ENCODE results near the gene STATH.
"Not testable (repeated sequence)": the region's sequence is repeated elsewhere in the genome, so short reads cannot be mapped to it uniquely, and the experiment has no call there.

The STATH gene

DNA sequence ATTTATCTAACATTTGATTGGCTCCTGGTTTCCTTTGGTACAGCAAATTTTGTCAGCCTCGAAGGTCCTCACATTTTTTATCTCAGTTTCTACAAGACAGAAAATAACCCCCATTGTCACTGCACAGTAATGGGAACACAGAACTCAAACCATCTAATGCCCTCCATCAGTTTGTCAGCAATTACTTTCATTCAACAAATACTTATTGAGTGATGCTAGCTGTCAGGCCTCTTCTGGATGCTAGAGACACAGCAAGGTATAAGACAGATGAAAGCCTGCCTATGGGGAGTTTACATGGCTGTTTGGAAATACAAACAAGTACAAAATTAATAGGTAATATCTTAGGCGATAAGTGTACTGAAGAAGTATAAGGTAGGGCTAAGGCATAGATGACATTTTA lies 27.5 kb downstream of the STATH start:
- H3K27me3 ChIP-seq (ENCODE audit: insufficient read depth, insufficient read length), result no peaks in the 10 kb centered on the region
- H3K9ac ChIP-seq (ENCODE audit: insufficient read length, low read depth), result no peak overlapping the region
- no peaks in the 10 kb centered on the region for H3K4me1 ChIP-seq (ENCODE audit: insufficient read depth, insufficient read length)
- no peak overlapping the region for H3K4me3 ChIP-seq (ENCODE audit: insufficient read length, low read depth)
- TF ChIP-seq ZNF274 (IDR thresholded peaks at IDR 0.05; ENCODE audit: low read depth, low read length) (no peak), SUZ12 (IDR thresholded peaks at IDR 0.05; ENCODE audit: extremely low read depth, insufficient read depth, insufficient read length) (no peak), YY1 (IDR thresholded peaks at IDR 0.05; ENCODE audit: insufficient read depth, insufficient read length) (no peak)
- no peaks in the 10 kb centered on the region; the same call in 1 of the 2 replicates for H3K9me3 ChIP-seq (ENCODE audit: insufficient read depth, low read length)
- no peaks in the 10 kb centered on the region for H3K36me3 ChIP-seq (ENCODE audit: insufficient read depth, insufficient read length, low read length)
- no peak for DNase-seq (ENCODE audit: low read depth, low spot score)

DNA sequence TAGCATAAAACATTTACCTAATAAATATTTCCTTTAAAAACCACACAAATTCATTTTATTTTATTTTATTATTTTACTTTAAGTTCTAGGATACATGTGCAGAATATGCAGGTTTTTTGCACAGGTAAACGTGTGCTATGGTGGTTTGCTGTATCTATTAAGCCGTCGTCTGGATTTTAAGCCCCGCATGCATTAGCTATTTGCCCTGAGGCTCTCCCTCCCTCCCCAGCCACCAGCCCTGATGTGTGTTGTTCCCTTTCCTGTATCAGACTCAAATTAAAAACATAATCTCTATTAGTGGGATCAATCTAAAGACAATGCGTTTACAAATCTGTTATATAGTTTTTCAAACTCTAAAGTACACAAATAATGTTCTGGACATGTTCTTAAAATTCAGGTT lies 31.2 kb downstream of the STATH start:
- H3K9me3 ChIP-seq (ENCODE audit: insufficient read depth, low read length), result no peaks in the 10 kb centered on the region
- no peak overlapping the region for H3K4me3 ChIP-seq (ENCODE audit: insufficient read length, low read depth)
- H3K9ac ChIP-seq (ENCODE audit: insufficient read length, low read depth), result no peak overlapping the region
- no peaks in the 10 kb centered on the region for H3K27me3 ChIP-seq (ENCODE audit: insufficient read depth, insufficient read length)
- no peaks in the 10 kb centered on the region for H3K36me3 ChIP-seq (ENCODE audit: insufficient read depth, insufficient read length, low read length)
- DNase-seq (ENCODE audit: low read depth, low spot score), result no peak
- no peaks in the 10 kb centered on the region for H3K4me1 ChIP-seq (ENCODE audit: insufficient read depth, insufficient read length)
- TF ChIP-seq YY1 (IDR thresholded peaks at IDR 0.05; ENCODE audit: insufficient read depth, insufficient read length) (no peak), ZNF274 (IDR thresholded peaks at IDR 0.05; ENCODE audit: low read depth, low read length) (no peak), SUZ12 (IDR thresholded peaks at IDR 0.05; ENCODE audit: extremely low read depth, insufficient read depth, insufficient read length) (no peak)

DNA sequence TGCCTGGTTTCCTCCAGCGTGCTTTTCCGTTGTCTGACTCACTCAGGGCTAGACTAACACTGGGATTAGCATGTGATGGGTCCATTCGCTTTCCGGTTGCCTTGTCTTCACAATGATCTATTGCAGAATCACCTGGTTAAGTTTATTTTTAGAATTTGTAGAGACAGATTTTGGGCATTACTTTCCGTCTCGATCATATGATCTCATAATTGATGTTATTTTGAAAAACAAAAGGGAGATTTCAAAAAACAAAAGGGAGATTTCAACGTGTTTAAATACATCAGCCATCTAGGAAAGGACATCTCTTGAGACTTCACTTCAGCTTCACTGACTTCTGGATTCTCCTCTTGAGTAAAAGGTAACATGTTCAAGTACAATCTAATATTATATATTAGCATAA lies 32.4 kb downstream of the STATH start, which contains the start of gene HTN3:
TSS of gene HTN3 (plus strand) at position 301 of the 400 bp plus-strand sequence. CDS start 2,282 bp downstream, outside the sequence.
- H3K27me3 ChIP-seq (ENCODE audit: insufficient read depth, insufficient read length); DNase-seq (ENCODE audit: low read depth, low spot score); H3K4me1 ChIP-seq (ENCODE audit: insufficient read depth, insufficient read length); H3K9me3 ChIP-seq (ENCODE audit: insufficient read depth, low read length); H3K4me3 ChIP-seq (ENCODE audit: insufficient read length, low read depth); H3K9ac ChIP-seq (ENCODE audit: insufficient read length, low read depth); H3K36me3 ChIP-seq (ENCODE audit: insufficient read depth, insufficient read length, low read length): not testable (repeated sequence)

DNA sequence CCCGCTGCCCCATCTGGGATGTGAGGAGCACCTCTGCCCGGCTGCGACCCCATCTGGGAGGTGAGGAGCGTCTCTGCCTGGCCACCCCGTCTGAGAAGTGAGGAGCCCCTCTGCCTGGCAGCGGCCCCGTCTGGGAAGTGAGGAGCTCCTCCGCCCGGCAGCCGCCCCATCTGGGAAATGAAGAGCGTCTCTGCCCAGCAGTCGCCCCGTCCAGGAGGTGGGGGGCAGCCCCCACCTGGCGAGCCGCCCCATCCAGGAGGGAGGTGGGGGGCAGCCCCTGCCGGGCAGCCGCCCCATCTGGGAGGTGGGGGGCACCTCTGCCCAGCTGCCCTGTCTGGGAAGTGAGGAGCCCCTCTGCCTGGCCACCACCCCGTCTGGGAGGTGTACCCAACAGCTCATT lies 41.8 kb downstream of the STATH start:
- DNase-seq (ENCODE audit: low read depth, low spot score); H3K4me1 ChIP-seq (ENCODE audit: insufficient read depth, insufficient read length); H3K36me3 ChIP-seq (ENCODE audit: insufficient read depth, insufficient read length, low read length); H3K9me3 ChIP-seq (ENCODE audit: insufficient read depth, low read length); H3K4me3 ChIP-seq (ENCODE audit: insufficient read length, low read depth); H3K27me3 ChIP-seq (ENCODE audit: insufficient read depth, insufficient read length); H3K9ac ChIP-seq (ENCODE audit: insufficient read length, low read depth): not testable (repeated sequence)

DNA sequence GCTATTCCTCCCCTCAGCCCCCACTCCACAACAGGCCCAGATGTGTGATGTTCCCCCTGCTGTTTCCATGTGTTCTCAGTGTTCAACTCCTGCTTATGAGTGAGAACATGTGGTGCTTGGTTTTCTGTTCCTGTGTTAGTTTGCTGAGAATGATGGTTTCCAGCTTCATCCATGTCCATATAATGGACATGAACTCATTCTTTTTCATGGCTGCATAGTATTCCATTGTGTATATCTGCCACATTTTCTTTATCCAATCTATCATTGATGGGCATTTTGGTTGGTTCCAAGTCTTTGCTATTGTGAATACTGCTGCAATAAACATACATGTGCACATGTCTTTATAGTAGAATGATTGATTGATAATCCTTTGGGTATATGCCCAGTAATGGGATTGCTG lies 44.2 kb downstream of the STATH start:
- not testable (repeated sequence) for H3K9ac ChIP-seq (ENCODE audit: insufficient read length, low read depth); H3K27me3 ChIP-seq (ENCODE audit: insufficient read depth, insufficient read length); H3K36me3 ChIP-seq (ENCODE audit: insufficient read depth, insufficient read length, low read length); H3K4me3 ChIP-seq (ENCODE audit: insufficient read length, low read depth); H3K9me3 ChIP-seq (ENCODE audit: insufficient read depth, low read length); DNase-seq (ENCODE audit: low read depth, low spot score); H3K4me1 ChIP-seq (ENCODE audit: insufficient read depth, insufficient read length)

DNA sequence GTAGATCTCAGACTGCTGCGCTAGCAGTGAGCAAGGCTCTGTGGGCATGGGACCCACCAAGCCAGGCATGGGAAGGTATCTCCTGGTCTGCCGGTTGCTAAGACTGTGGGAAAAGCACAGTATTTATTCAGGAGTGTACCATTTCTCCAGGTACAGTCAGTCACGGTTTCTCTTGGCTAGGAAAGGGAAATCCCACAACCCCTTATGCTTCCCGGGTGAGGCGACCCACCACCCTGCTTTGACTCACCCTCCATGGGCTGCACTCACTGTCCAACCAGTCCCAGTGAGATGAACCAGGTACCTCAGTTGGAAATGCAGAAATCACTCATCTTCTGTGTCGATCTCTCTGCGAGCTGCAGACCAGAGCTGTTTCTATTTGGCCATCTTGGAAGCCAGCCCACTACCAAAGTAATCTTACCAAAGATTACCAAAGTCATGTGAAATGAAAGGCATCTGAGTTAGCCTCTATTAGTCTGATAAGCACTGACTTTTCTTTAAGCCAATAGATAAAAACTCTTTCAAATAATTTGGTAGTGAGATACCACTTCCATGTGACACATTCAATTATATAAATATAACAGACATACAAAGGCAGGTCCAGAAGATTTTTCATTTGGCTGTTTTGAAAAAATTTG lies 46.0 kb downstream of the STATH start:
- H3K9me3 ChIP-seq (ENCODE audit: insufficient read depth, low read length), result no peaks in the 10 kb centered on the region
- no peak for DNase-seq (ENCODE audit: low read depth, low spot score)
- no peaks in the 10 kb centered on the region for H3K27me3 ChIP-seq (ENCODE audit: insufficient read depth, insufficient read length)
- no peak overlapping the region for H3K9ac ChIP-seq (ENCODE audit: insufficient read length, low read depth)
- no peaks in the 10 kb centered on the region for H3K4me1 ChIP-seq (ENCODE audit: insufficient read depth, insufficient read length)
- no peaks in the 10 kb centered on the region for H3K36me3 ChIP-seq (ENCODE audit: insufficient read depth, insufficient read length, low read length)
- H3K4me3 ChIP-seq (ENCODE audit: insufficient read length, low read depth), result no peak overlapping the region
- TF ChIP-seq SUZ12 (IDR thresholded peaks at IDR 0.05; ENCODE audit: extremely low read depth, insufficient read depth, insufficient read length) (no peak), YY1 (IDR thresholded peaks at IDR 0.05; ENCODE audit: insufficient read depth, insufficient read length) (no peak), ZNF274 (IDR thresholded peaks at IDR 0.05; ENCODE audit: low read depth, low read length) (no peak)

DNA sequence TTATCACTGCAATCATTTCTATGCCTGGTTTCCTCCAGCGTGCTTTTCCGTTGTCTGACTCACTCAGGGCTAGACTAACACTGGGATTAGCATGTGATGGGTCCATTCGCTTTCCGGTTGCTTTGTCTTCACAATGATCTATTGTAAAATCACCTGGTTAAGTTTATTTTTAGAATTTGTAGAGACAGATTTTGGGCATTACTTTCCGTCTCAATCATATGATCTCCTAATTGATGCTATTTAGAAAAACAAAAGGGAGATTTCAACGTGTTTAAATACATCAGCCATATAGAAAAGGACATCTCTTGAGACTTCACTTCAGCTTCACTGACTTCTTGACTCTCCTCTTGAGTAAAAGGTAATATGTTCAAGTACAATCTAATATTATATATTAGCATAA lies 54.4 kb downstream of the STATH start, which contains the start of gene HTN1:
TSS of gene HTN1 (plus strand) at position 301 of the 400 bp plus-strand sequence. CDS start 2,639 bp downstream, outside the sequence.
- DNase-seq (ENCODE audit: low read depth, low spot score); H3K9ac ChIP-seq (ENCODE audit: insufficient read length, low read depth); H3K9me3 ChIP-seq (ENCODE audit: insufficient read depth, low read length); H3K36me3 ChIP-seq (ENCODE audit: insufficient read depth, insufficient read length, low read length); H3K4me1 ChIP-seq (ENCODE audit: insufficient read depth, insufficient read length); H3K4me3 ChIP-seq (ENCODE audit: insufficient read length, low read depth); H3K27me3 ChIP-seq (ENCODE audit: insufficient read depth, insufficient read length): not testable (repeated sequence)
